Measurements from ENCODE around the gene CCNY.

The CCNY gene

GRCh38 chr10:35563261-35563891, 227.1 kb downstream of the CCNY start:
- Histone ChIP-seq H3K9me3 (ENCODE audit: control insufficient read depth, insufficient read depth, low read length) (no peaks in the 10 kb centered on the region), H3K4me1 (ENCODE audit: control insufficient read depth, low read length) (peaks cover 8% of the 10 kb centered on the region), H3F3A (ENCODE audit: control insufficient read depth, insufficient read depth) (no peaks in the 10 kb centered on the region), H3K4me3 (ENCODE audit: low read length) (no peak overlapping the region), H3K4me2 (ENCODE audit: low read length) (no peak overlapping the region), H3K27ac (ENCODE audit: low read depth, low read length) (no peak overlapping the region), H3K9me2 (replicated peaks; ENCODE audit: control insufficient read depth, low read length) (no peaks in the 10 kb centered on the region), H3K36me3 (ENCODE audit: control insufficient read depth, low read length) (no peaks in the 10 kb centered on the region; the same call in 1 of the 2 replicates), H3K79me2 (ENCODE audit: control insufficient read depth, low read length) (no peaks in the 10 kb centered on the region), H4K20me1 (ENCODE audit: control insufficient read depth, insufficient read depth, low read depth, low read length) (no peaks in the 10 kb centered on the region), H3K27me3 (ENCODE audit: control insufficient read depth, low read length) (no peaks in the 10 kb centered on the region)
- TF ChIP-seq EZH2phosphoT487 (IDR thresholded peaks at IDR 0.05; ENCODE audit: borderline replicate concordance, low read length) (no peak), CTCF (IDR thresholded peaks at IDR 0.05; ENCODE audit: low read depth, low read length, poor library complexity, severe bottlenecking) (peak; percentile 96)

- Histone ChIP-seq H3K27me3 (ENCODE audit: control insufficient read depth, low read length) (no peaks in the 10 kb centered on the region), H3K9me3 (ENCODE audit: control insufficient read depth, insufficient read depth, low read length) (no peaks in the 10 kb centered on the region), H3K4me2 (ENCODE audit: low read length) (peak overlapping the region; percentile 24; the same call in 1 of the 2 replicates), H3K9me2 (replicated peaks; ENCODE audit: control insufficient read depth, low read length) (no peaks in the 10 kb centered on the region), H3K79me2 (ENCODE audit: control insufficient read depth, low read length) (no peaks in the 10 kb centered on the region), H3F3A (ENCODE audit: control insufficient read depth, insufficient read depth) (no peaks in the 10 kb centered on the region), H4K20me1 (ENCODE audit: control insufficient read depth, insufficient read depth, low read depth, low read length) (no peaks in the 10 kb centered on the region), H3K27ac (ENCODE audit: low read depth, low read length) (no peak overlapping the region), H3K4me3 (ENCODE audit: low read length) (no peak overlapping the region), H3K36me3 (ENCODE audit: control insufficient read depth, low read length) (no peaks in the 10 kb centered on the region; the same call in 1 of the 2 replicates), H3K4me1 (ENCODE audit: control insufficient read depth, low read length) (peaks cover 8% of the 10 kb centered on the region)
- TF ChIP-seq EZH2phosphoT487 (IDR thresholded peaks at IDR 0.05; ENCODE audit: borderline replicate concordance, low read length): no peak
- no peak for TF ChIP-seq CTCF (IDR thresholded peaks at IDR 0.05; ENCODE audit: low read depth, low read length, poor library complexity, severe bottlenecking)
Measured at GRCh38 chr10:35564341-35564968, 228.1 kb downstream of the CCNY start.

GRCh38 chr10:35565602-35566081, 229.3 kb downstream of the CCNY start:
- H3K9me3 ChIP-seq (ENCODE audit: control insufficient read depth, insufficient read depth, low read length): no peaks in the 10 kb centered on the region
- H3K9me2 ChIP-seq (replicated peaks; ENCODE audit: control insufficient read depth, low read length): no peaks in the 10 kb centered on the region
- H3K4me1 ChIP-seq (ENCODE audit: control insufficient read depth, low read length): peaks cover 8% of the 10 kb centered on the region
- H3K4me2 ChIP-seq (ENCODE audit: low read length): no peak overlapping the region
- H3K36me3 ChIP-seq (ENCODE audit: control insufficient read depth, low read length): no peaks in the 10 kb centered on the region; the same call in 1 of the 2 replicates
- no peak for TF ChIP-seq CTCF (IDR thresholded peaks at IDR 0.05; ENCODE audit: low read depth, low read length, poor library complexity, severe bottlenecking)
- TF ChIP-seq EZH2phosphoT487 (IDR thresholded peaks at IDR 0.05; ENCODE audit: borderline replicate concordance, low read length): no peak
- H3F3A ChIP-seq (ENCODE audit: control insufficient read depth, insufficient read depth): no peaks in the 10 kb centered on the region
- no peaks in the 10 kb centered on the region for H3K79me2 ChIP-seq (ENCODE audit: control insufficient read depth, low read length)
- H4K20me1 ChIP-seq (ENCODE audit: control insufficient read depth, insufficient read depth, low read depth, low read length): no peaks in the 10 kb centered on the region
- H3K4me3 ChIP-seq (ENCODE audit: low read length): no peak overlapping the region
- no peaks in the 10 kb centered on the region for H3K27me3 ChIP-seq (ENCODE audit: control insufficient read depth, low read length)
- H3K27ac ChIP-seq (ENCODE audit: low read depth, low read length): no peak overlapping the region

All from DOHH2 (cell line).